Gastroesophageal sphincter (tissue), 3 donors: ENCODE data around the gene C14orf132.

Experiments used
- CTCF ChIP-seq, 4 experiments: fragments of 200-600 bp in 2 of 4; fragments of 450-650 bp in 2 of 4; sonication (generic) in 1 of 4; IDR thresholded peaks; one replicate each; pipeline ENCODE4 v1.5.1; 2017 to 2019; ENCODE audit warnings: antibody characterized with exemption in 4 of 4, mild to moderate bottlenecking in 2 of 4, moderate library complexity in 2 of 4
- EP300 ChIP-seq: sonication (generic); formaldehyde crosslinking; IDR thresholded peaks from one replicate; pipeline ENCODE4 v1.6.1; 2017; ENCODE audit warnings: antibody characterized with exemption, mild to moderate bottlenecking

GRCh38 chr14:96052541-96053247 is 13.5 kb downstream of the C14orf132 start:
- no peak for TF ChIP-seq CTCF (IDR thresholded peaks at IDR 0.05)
- TF ChIP-seq EP300 = no peak
